Fibroblast of mammary gland (primary cell): Measurements from ENCODE around the gene F2R.
"Not testable (repeated sequence)": the region's sequence is repeated elsewhere in the genome, so short reads cannot be mapped to it uniquely, and the experiment has no call there.

Experiments used
- DNase-seq: peaks from one replicate; pipeline ENCODE4 v3.0.0-alpha.2; 2010; ENCODE audit warnings: low read depth
- H3K4me3 ChIP-seq: 2 replicates; pipeline ENCODE4 v1.5.1; 2011; ENCODE audit warnings: low read depth, mild to moderate bottlenecking, low read length, moderate library complexity; ENCODE audit not compliant: control insufficient read depth
- TF ChIP-seq, protein P1 (sequence below): conservative IDR thresholded peaks from 2 replicates; pipeline ENCODE4 v1.5.1; 2011; ENCODE audit warnings: low read depth, low read length, inconsistent platforms; ENCODE audit not compliant: control insufficient read depth, insufficient read depth

Gene F2R

DNA sequence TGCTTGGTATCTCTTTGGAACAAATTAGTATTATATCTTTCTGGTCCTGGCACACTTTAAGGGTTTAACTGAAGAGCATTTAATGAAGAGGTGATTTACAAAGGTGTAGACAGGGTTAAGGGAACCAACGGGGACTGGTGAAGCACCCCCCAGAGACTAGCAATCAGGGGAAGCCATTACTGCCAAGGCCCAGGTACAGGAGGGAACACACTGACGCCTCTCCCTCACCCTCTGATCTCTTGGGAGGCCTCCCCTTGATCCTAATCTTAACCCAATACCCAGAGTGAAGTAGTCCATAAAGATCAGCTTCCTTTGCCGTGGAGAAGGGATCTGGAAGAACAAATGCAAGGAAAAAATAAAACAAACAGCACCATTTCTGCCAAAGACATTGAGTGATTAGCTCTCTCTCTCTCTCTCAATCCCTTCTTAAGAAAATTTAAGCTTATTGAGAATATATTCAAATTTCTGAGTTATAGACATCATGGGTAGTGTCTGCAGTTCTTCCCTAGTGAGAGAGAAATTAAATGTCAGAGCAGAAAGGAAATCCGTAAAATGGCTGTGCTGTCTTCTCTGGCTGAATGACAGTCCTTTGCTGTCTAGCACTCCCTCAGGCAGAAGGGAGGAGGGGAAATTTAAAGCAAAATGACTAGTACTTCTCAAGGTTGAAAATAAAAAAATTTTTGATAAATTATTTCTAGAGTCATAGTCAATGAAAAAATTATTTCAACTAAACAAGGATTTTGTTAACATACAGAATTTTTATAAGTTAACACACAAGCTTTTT lies 20.0 kb downstream of the F2R start:
- H3K4me3 ChIP-seq, result no peak overlapping the region
- TF ChIP-seq, protein P1, sequence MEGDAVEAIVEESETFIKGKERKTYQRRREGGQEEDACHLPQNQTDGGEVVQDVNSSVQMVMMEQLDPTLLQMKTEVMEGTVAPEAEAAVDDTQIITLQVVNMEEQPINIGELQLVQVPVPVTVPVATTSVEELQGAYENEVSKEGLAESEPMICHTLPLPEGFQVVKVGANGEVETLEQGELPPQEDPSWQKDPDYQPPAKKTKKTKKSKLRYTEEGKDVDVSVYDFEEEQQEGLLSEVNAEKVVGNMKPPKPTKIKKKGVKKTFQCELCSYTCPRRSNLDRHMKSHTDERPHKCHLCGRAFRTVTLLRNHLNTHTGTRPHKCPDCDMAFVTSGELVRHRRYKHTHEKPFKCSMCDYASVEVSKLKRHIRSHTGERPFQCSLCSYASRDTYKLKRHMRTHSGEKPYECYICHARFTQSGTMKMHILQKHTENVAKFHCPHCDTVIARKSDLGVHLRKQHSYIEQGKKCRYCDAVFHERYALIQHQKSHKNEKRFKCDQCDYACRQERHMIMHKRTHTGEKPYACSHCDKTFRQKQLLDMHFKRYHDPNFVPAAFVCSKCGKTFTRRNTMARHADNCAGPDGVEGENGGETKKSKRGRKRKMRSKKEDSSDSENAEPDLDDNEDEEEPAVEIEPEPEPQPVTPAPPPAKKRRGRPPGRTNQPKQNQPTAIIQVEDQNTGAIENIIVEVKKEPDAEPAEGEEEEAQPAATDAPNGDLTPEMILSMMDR, result no peak
- no peak for DNase-seq

DNA sequence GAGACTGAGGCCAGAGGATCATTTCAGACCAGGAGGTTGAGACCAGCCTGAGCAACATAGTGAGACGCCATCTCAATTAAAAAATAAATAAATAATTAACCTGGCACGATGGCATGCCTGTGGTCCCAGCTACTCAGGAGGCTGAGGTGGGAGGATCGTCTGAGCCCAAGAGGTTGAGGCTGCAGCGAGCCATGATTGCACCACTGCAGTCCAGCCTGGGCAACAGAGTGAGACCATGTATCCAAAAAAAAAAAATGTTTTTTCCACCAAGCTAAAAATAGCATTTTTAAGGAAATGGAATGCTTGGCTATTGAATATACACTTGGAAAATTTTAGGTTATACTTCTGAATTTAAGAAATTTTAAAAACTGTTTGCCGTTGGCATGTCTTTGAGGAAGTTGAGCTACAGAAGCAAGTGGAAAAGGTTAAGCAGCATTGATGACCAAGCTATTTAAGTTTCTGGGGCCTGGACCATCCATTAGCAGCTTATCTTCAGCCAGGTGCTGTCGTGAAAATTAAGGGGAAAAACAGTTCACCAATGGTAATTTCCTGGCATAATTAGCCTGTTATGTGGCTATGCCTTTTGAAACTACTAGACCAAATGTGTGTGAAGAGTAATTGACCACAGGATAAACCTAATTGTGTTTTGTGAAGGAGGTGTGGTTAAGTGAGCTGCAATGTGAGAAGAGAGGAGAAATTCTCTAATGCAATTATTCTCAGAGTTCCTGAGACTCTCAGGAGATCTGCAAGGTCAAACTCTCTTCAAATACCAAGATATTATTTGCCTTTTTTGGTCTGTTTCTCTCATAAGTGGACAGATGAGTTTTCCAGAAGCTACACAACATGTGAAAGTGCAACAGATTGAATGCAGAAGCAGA lies 21.0 kb downstream of the F2R start:
- DNase-seq, result no peak
- TF ChIP-seq, protein P1, result no peak
- no peak overlapping the region for H3K4me3 ChIP-seq

DNA sequence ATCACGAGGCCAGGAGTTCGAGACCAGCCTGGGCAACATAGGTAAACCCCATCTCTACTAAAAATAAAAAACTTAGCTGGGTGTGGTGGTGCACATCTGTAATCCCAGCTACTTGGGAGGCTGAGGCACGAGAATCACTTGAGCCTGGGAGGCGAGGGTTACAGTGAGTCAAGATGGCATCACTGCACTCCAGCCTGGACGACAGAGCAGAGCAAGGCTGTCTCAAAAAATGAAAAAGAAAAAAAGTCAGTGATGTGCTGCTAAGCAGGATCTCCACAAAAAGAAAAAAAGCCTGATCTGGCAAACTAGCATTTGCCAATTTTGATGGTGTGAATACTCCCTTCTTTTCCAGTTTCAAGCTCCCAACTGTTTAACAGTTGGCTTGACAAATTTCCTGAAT lies 21.9 kb downstream of the F2R start:
- TF ChIP-seq, protein P1, result no peak
- no peak overlapping the region for H3K4me3 ChIP-seq
- DNase-seq, result no peak

DNA sequence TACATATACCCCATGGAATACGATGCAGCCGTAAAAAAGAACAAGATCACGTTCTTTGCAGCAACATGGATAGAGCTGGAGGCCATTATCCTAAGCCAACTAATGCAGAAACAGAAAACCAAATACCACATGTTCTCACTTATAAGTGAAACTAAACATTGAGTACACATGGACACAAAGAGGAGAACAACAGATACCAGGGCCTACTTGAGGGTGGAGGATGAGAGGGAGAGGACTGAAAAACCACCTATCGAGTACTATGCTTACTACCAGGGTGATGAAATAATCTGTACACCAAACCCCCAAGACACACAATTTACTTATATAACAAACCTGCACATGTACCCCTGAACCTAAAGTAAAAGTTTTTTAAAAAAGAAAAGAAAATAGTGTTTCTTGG lies 25.6 kb downstream of the F2R start:
- H3K4me3 ChIP-seq, result not testable (repeated sequence)

DNA sequence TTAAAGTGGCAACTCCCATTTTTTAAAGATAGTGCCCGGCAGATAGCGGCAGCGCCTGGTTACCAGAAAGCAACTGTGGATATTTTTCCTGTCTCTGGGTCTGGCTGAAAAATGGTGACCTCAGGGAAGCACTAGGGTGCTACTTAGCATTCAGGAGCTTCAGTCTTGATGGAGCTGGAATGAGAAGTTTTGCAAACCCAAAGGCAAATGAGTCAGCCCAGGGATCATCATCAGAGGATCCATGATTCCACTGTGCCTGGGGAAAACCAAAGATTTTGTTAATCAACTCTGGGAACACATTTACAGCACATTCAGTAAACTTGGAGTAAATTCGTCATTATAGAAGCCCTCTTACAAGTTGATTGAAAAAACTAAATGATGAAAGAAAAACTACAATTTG lies 26.7 kb downstream of the F2R start:
- H3K4me3 ChIP-seq, result no peak overlapping the region
- peak; percentile 80 for DNase-seq
- TF ChIP-seq, protein P1, result no peak

More for the DNA sequence above, 25.6 kb downstream of the F2R start:
- DNase-seq, result not testable (repeated sequence)

DNA sequence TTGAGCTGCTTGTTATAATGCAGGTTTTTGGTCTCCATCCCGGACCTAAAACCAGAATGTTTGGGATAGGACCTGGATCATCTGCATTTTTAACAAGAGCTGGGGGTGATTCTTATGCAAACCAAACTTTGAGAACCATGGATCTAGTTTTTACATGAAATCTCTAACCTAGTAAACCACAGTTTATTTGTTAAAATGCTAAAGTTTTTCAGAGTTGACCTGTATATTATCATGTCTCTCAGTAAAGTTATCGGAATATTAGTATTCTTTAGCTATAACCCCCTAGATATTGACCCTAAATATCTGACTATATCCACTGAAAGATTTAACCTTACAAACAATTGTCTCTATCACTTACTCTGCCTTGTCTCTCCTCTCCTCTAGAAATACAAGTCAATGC lies 28.7 kb downstream of the F2R start:
- no peak for DNase-seq
- no peak overlapping the region for H3K4me3 ChIP-seq
- TF ChIP-seq, protein P1, result no peak

DNA sequence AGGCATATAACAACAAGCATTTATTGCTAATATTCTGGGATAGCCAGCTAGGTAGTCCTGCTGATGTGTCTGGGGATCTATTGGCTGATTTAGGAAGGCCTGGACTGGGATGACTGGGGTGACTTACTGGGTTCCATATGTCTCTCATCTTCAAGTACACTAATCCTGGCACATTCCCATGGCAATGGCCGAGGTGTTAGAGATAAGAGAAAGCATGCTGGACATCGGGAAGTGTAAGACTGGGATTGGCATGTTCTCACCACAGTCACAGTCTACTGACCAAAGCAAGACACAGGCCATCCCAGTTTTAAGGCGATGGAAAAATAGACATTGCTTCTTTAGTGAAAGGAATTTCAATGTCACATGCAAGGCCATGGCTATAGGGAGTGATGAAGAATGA lies 29.7 kb downstream of the F2R start:
- TF ChIP-seq, protein P1, result no peak
- DNase-seq, result no peak
- no peak overlapping the region for H3K4me3 ChIP-seq
